Neural progenitor cell (in vitro differentiated cells): ENCODE results near the gene CDH23. TPM values are rescaled to one million over a fixed set of nuclear protein-coding genes. Genes with fewer than 3 reads are reported as not detected.
"Not testable (repeated sequence)": the region's sequence is repeated elsewhere in the genome, so short reads cannot be mapped to it uniquely, and the experiment has no call there.

Experiments
- DNase-seq: peaks from one replicate; pipeline ENCODE4 v3.0.0-alpha.2; 2016; ENCODE audit warnings: low spot score
- H2AFZ ChIP-seq: fragments of 200-600 bp; sonication (generic); replicated peaks from 2 replicates; pipeline ENCODE4 v1.6.1; 2016; ENCODE audit warnings: antibody characterized with exemption
- H3F3A ChIP-seq: fragments of 200-600 bp; sonication (generic); 2 replicates; pipeline ENCODE4 v1.6.1; 2016; ENCODE audit warnings: antibody characterized with exemption, low read depth
- H3K27ac ChIP-seq: fragments of 200-600 bp; sonication (generic); 2 replicates; pipeline ENCODE4 v1.5.1; 2016; ENCODE audit warnings: mild to moderate bottlenecking
- H3K27me3 ChIP-seq: fragments of 200-600 bp; sonication (generic); 2 replicates; pipeline ENCODE4 v1.6.1; 2016; ENCODE audit warnings: mild to moderate bottlenecking, moderate library complexity
- H3K36me3 ChIP-seq: fragments of 200-600 bp; sonication (generic); 2 replicates; pipeline ENCODE4 v1.5.1; 2016
- H3K4me1 ChIP-seq: fragments of 200-600 bp; sonication (generic); 2 replicates; pipeline ENCODE4 v1.6.1; 2016; ENCODE audit warnings: mixed run types
- H3K4me2 ChIP-seq: fragments of 200-600 bp; sonication (generic); 2 replicates; pipeline ENCODE4 v1.6.1; 2016
- H3K4me3 ChIP-seq: fragments of 200-600 bp; sonication (generic); 2 replicates; pipeline ENCODE4 v1.5.1; 2016
- H3K79me2 ChIP-seq: fragments of 200-600 bp; sonication (generic); 2 replicates; pipeline ENCODE4 v1.6.1; 2016; ENCODE audit warnings: low read depth
- H3K9ac ChIP-seq: fragments of 200-600 bp; sonication (generic); 2 replicates; pipeline ENCODE4 v1.6.1; 2016
- H3K9me3 ChIP-seq: fragments of 200-600 bp; sonication (generic); 2 replicates; pipeline ENCODE4 v1.5.1; 2016; ENCODE audit warnings: low read depth
- H4K20me1 ChIP-seq: fragments of 200-600 bp; sonication (generic); 2 replicates; pipeline ENCODE4 v1.6.1; 2016; ENCODE audit warnings: low read depth
- H3K27ac Mint-ChIP-seq: 3 replicates; pipeline ENCODE4 v1.8.0; 2021; ENCODE audit warnings: mixed read lengths
- H3K27me3 Mint-ChIP-seq: 2 replicates; pipeline ENCODE4 v1.8.0; 2022; ENCODE audit warnings: low read depth, mild to moderate bottlenecking, inconsistent platforms, moderate library complexity, mixed read lengths; ENCODE audit not compliant: insufficient read depth
- H3K36me3 Mint-ChIP-seq: 3 replicates; pipeline ENCODE4 v1.8.0; 2021; ENCODE audit warnings: mixed read lengths
- H3K4me1 Mint-ChIP-seq: 3 replicates; pipeline ENCODE4 v1.8.0; 2021; ENCODE audit warnings: mixed read lengths
- H3K4me3 Mint-ChIP-seq: 3 replicates; pipeline ENCODE4 v1.8.0; 2021; ENCODE audit warnings: mild to moderate bottlenecking, moderate library complexity, mixed read lengths
- H3K9me3 Mint-ChIP-seq: 3 replicates; pipeline ENCODE4 v1.8.0; 2020; ENCODE audit warnings: mixed read lengths
- EZH2 ChIP-seq: fragments of 200-600 bp; sonication (generic); IDR thresholded peaks from 2 replicates; pipeline ENCODE4 v1.6.1; 2017; ENCODE audit warnings: antibody characterized with exemption, mild to moderate bottlenecking, moderate library complexity
- EZH2phosphoT487 ChIP-seq: fragments of 200-600 bp; sonication (generic); IDR thresholded peaks from 2 replicates; pipeline ENCODE4 v1.6.1; 2017; ENCODE audit warnings: antibody characterized with exemption
- total RNA-seq: library from RNA; depleted of rRNA; stranded (reverse); fragments of >200 nt; gene quantifications from 2 replicates; pipeline ENCODE4 v1.2.3, GENCODE V29; 2015; ENCODE audit warnings: low replicate concordance
- TF ChIP-seq, protein P1 (sequence below): fragments of 200-600 bp; sonication (generic); IDR thresholded peaks from 2 replicates; pipeline ENCODE4 v1.5.1; 2017; ENCODE audit warnings: antibody characterized with exemption, mild to moderate bottlenecking

CDH23 gene
- total RNA-seq, 1 donor from 2014 or later = 5.9 TPM

DNA sequence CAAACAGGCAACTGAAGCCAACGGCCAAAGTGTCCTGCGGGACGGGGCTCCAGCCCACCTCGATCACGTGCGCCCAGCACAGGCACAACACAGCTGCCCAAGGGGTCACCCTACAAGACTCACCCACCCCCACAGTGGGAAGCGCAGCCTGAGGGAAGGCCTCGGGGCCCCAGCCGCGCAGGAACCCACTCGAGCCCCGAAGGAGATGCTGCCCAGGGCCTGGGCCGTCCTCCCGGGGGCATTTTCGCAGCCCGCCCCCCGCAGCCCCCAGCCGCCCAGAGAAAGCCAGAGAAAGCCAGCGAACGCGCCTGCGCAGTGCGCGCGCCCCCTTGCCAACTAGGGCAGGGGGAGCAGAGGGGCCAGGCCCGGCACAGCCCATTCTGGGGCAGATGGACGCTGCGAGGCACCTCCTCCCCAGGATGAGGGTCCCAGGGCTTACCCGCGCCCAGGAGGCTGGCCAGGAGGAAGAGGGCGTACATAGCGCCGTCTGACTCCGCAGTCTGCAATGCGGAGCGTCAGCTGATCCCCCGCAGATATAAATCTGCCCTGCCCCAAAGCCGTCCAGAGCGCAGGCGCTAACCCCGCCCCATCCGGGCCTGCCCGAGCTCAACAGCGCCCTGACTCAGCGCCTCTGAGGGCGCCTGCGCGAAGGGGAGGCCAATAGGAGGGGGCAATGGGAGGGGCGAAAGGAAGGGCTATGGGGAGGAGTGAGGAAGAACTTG lies 454.2 kb downstream of the CDH23 start, which contains the start of gene PSAP:
Gene PSAP, minus strand, starts transcription at position 509 of the 722 bp plus-strand sequence. Its CDS starts 30 bp downstream, at position 479.
- Histone ChIP-seq H2AFZ (peak within 1 kb of the TSS; percentile 65), H4K20me1 (peaks cover 42% of the 10 kb centered on the region), H3K9me3 (no peaks in the 10 kb centered on the region), H3K27ac (peak within 1 kb of the TSS; percentile 86), H3K27me3 (no peaks in the 10 kb centered on the region), H3K36me3 (no peaks in the 10 kb centered on the region), H3F3A (peaks cover 7% of the 10 kb centered on the region), H3K9ac (peak within 1 kb of the TSS; percentile 62), H3K4me1 (peaks cover 15% of the 10 kb centered on the region), H3K4me3 (peak within 1 kb of the TSS; percentile 82), H3K79me2 (peaks cover 51% of the 10 kb centered on the region), H3K4me2 (peak within 1 kb of the TSS; percentile 85)
- DNase-seq = peak; percentile 99
- Mint-ChIP-seq H3K4me1 (peaks cover 44% of the 10 kb centered on the region), H3K27me3 (peaks cover 5% of the 10 kb centered on the region), H3K9me3 (no peaks in the 10 kb centered on the region), H3K27ac (peak within 1 kb of the TSS; percentile 91), H3K4me3 (peak within 1 kb of the TSS; percentile 98), H3K36me3 (peaks cover 14% of the 10 kb centered on the region)
- no peak for TF ChIP-seq EZH2
- TF ChIP-seq, protein P1, sequence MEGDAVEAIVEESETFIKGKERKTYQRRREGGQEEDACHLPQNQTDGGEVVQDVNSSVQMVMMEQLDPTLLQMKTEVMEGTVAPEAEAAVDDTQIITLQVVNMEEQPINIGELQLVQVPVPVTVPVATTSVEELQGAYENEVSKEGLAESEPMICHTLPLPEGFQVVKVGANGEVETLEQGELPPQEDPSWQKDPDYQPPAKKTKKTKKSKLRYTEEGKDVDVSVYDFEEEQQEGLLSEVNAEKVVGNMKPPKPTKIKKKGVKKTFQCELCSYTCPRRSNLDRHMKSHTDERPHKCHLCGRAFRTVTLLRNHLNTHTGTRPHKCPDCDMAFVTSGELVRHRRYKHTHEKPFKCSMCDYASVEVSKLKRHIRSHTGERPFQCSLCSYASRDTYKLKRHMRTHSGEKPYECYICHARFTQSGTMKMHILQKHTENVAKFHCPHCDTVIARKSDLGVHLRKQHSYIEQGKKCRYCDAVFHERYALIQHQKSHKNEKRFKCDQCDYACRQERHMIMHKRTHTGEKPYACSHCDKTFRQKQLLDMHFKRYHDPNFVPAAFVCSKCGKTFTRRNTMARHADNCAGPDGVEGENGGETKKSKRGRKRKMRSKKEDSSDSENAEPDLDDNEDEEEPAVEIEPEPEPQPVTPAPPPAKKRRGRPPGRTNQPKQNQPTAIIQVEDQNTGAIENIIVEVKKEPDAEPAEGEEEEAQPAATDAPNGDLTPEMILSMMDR = peak; percentile 6

DNA sequence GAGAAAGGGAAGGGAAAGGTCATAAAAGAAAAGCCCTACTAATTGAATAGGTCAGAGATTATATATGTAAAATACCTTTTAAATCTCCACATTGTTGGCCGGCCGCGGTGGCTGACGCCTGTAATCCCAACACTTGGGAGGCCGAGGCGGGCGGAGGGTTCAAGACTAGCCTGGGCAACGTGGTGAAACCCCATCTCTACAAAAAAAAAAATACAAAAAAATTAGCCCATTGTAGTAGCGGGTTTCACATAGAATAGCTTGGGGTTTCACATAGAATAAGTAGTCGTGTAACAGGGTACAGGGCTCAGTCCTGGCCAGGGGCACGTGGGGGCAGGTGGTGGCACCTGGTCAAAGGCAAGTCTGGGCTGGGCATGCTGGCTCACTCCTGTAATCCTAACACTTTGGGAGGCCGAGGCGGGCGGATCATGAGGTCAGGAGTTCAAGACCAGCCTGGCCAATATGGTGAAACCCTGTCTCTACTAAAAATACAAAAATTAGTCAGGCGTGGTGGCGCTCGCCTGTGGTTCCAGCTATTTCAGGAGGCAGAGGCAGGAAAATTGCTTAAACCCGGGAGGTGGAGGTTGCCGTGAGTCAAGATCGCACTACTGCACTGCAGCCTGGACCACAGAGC lies 454.9 kb downstream of the CDH23 start:
- H3K9ac ChIP-seq, H2AFZ ChIP-seq, H3K9me3 ChIP-seq, DNase-seq, H3K9me3 Mint-ChIP-seq, H3K27me3 ChIP-seq, H3K36me3 ChIP-seq, H3K27me3 Mint-ChIP-seq, H3K27ac ChIP-seq, H3F3A ChIP-seq: not testable (repeated sequence)
- peak overlapping the region; percentile 98 for H3K4me3 Mint-ChIP-seq
- peaks cover 12% of the 10 kb centered on the region for H3K36me3 Mint-ChIP-seq
- H3K4me3 ChIP-seq = peak overlapping the region; percentile 82
- H3K79me2 ChIP-seq = peaks cover 44% of the 10 kb centered on the region
- H3K27ac Mint-ChIP-seq = peak overlapping the region; percentile 42
- peak overlapping the region; percentile 39 for H3K4me2 ChIP-seq
- peaks cover 15% of the 10 kb centered on the region for H3K4me1 ChIP-seq
- H3K4me1 Mint-ChIP-seq = peaks cover 42% of the 10 kb centered on the region
- H4K20me1 ChIP-seq = peaks cover 36% of the 10 kb centered on the region

DNA sequence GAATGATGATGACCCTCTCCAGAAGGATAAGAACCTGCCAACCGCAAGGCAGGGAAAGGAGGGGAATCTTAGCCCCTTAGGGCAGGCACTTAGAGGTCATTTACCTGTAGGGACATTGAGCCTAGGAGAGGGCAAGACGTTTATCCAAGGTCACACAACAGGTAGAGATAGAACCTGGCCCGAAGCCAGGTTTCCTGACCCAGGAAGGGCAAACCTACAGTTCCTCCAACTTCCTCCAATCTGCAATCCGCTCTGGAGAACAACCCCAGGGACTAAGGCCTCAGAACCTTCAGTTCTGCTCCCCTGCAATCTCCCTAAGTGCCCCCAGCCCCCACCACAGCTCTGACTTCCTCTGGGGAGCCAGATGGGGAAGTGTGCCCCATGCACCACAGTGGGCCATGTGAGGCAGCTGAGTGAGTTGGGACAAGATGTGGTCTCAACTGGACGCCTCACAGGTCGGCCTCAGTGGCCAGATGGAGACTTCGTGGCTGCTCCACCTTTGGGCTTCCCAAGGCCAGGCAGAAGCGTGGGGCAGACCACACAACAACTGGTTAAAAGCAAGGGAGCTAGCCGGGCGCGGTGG lies 455.7 kb downstream of the CDH23 start:
- no peak for TF ChIP-seq EZH2phosphoT487
- TF ChIP-seq EZH2 = no peak
- TF ChIP-seq, protein P1 = no peak
- H4K20me1 ChIP-seq = peaks cover 27% of the 10 kb centered on the region
- H3K36me3 ChIP-seq = no peaks in the 10 kb centered on the region
- H2AFZ ChIP-seq = no peak overlapping the region
- H3K4me1 Mint-ChIP-seq = peaks cover 38% of the 10 kb centered on the region
- peaks cover 12% of the 10 kb centered on the region for H3K36me3 Mint-ChIP-seq
- H3K27ac Mint-ChIP-seq = peak overlapping the region; percentile 42
- H3F3A ChIP-seq = peaks cover 8% of the 10 kb centered on the region
- no peak overlapping the region for H3K4me2 ChIP-seq
- H3K4me3 ChIP-seq = no peak overlapping the region
- H3K9me3 ChIP-seq = no peaks in the 10 kb centered on the region
- H3K79me2 ChIP-seq = peaks cover 35% of the 10 kb centered on the region
- H3K4me3 Mint-ChIP-seq = peak overlapping the region; percentile 98
- no peak overlapping the region for H3K27ac ChIP-seq
- no peaks in the 10 kb centered on the region for H3K27me3 ChIP-seq
- no peak for DNase-seq
- no peaks in the 10 kb centered on the region for H3K9me3 Mint-ChIP-seq
- peaks cover 5% of the 10 kb centered on the region for H3K27me3 Mint-ChIP-seq
- no peak overlapping the region for H3K9ac ChIP-seq
- H3K4me1 ChIP-seq = peaks cover 15% of the 10 kb centered on the region
